SIG-M5 treated with dmso at 0.1 percent for 504 hours (cell line): ENCODE data around the gene ZNF516.

Experiments used
- DNase-seq: peaks from one replicate; lab custom pipeline; 2025; ENCODE audit not compliant: unreplicated experiment; lab: John Stamatoyannopoulos, UW

The ZNF516 gene

DNA sequence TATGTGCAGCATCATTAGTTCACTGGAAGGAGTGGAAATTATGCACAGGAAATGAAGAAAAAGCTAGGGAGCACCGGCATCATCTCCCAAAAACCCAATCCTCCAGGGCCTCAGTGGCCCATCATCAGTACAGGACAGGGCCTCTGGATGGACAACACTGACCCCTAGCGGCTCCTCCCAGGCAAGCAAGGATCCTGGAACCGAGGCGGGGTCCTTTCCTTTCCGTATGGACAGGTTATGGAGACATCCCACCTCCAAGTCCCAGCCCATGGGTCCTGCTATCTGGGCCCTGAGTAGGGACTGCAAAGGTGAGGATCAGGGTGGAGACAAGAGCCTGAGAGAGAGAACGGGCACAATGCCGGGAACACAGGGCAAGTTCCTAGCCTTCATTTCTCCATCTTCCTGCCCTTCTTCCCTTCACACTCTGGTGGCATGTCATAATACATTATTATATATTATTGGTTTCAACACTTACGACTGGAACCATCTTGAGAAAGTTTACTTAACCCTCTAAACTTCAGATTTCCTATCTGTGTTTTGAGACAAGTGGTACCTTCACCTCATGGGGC lies 68.2 kb downstream of the ZNF516 start:
- DNase-seq = no peak

DNA sequence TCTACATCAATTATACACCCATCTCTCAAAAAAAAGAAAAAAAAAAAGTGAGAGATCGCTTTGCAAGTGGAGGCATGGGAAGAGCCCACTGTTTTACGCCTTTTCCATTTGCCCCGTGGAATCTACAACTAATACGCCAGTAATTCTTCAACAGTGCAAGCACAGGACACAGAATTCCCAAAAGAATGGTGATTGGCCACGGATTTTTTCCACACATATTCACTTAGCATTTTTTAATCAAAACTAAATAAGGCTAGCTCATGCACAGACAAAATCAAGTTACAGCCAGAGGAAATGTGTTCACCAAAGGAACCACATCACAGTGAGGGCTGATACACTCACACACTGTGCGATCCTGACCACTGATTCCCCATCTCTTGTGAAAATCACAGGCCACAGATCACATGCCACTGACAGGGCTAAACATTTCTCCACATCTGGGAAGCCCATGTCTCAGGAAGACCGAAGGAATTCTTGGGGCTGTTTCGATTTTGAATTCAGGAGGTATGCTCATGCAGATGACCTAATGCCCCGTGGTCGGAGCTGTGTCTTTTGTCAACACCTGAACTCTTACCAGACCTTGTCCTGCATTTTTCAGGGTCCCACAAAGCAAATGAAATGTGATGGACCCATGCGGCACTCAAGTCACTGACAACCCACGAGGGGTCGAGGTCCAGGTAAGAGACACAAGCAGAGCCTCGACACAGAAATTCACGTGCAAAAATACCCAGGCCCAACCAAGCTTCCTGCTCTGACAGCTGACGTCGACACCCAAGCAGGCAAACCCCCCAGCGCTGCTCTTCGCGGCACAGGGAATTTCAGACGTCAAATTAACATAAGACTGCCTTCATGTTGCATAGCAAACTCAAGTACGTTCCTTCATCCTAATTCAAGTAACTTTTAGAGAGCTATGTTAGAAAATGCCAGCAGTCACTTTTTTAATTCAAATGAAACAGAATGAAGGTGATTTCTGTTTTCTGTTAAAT lies 69.6 kb downstream of the ZNF516 start:
- DNase-seq = no peak

DNA sequence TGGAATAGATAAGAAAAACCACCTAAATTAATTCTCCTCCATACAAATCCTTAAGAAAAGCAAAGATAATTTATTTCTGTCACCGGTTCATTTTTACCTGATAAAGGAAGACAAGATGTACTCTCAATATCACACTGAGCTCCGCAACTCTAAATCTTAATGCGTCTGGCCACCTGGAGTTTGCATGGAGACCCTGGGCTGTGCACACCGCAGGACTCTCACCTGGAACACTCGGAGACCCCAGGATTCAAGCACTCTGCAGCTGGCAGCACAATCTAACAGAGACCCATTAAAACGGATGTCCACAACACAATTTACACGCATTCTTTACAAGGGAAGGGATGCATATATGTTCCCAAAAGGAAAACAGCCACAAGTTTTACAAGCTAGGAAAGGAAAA lies 72.2 kb downstream of the ZNF516 start:
- DNase-seq = no peak

DNA sequence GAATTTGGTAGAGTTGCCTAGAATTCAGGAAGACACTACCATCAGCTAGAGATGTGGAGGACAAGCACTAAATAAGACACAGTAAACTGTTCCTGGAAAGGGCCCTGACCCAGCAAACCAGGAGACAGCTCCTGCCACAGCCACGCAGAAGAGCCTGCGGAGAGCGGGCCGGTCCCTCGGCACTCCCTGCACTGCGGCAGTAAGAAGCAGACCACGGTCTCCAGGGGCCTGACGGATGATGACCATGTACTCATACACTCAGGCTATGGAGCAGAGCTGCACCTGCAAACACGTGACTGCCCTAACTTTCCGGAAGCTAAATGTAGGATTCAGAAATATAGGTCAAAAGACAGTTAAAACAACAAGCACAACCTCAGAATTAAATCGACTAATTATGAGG lies 72.9 kb downstream of the ZNF516 start:
- DNase-seq = no peak

DNA sequence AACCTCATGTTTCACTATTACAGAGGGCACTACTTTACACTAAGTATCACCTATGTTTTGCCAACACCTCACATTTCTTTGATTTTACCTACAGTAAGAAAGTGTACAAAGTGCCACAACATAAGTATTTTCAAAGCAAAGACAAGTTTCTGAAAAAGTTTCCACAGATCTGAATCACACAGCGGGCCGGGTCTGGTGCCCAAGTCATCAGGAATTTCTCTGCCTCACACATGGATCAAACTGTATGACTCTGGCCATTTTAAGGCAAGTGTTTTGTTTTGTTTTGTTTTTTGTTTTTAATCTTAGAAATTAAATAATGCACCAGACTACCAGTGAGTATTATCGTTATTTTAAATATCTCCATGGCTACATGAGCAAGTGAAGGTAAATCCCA lies 73.4 kb downstream of the ZNF516 start:
- no peak for DNase-seq

DNA sequence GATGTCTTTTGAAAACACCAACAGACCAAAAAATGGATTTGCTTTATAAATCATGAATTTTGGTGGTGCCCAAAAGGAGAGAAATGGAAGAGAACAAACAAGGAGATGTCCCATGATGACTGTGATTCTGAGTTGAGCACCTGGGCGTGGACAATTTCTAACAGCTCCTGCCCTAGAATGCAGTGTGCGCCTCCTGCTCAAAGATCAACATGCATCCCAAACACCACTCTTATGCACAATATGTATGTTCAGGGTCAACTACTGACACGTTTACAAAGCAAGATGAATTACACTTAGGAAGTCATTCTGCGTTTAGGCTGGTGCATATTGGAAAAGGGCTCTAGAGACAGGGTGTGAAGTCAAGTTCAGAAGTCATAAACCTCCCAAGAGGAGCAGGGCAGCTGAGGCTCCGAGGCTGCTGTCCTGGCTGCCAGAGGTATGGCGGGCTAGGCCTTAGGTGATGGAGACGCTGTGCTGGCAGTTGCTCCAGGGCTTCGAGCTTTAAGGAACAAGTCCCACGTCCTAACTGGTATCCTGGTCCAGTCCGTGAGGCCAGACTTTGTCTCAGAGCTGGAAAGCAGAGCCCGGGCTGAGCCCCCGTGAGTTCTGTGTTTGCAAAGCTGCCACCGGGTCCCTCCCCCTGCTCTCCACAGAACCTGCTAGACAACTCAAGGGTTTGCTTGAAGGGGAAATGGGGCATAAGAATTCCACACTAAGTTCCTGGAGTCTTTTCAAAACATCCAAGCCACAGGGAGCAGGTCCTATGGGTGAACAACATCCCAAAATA lies 74.0 kb downstream of the ZNF516 start:
- DNase-seq = no peak

DNA sequence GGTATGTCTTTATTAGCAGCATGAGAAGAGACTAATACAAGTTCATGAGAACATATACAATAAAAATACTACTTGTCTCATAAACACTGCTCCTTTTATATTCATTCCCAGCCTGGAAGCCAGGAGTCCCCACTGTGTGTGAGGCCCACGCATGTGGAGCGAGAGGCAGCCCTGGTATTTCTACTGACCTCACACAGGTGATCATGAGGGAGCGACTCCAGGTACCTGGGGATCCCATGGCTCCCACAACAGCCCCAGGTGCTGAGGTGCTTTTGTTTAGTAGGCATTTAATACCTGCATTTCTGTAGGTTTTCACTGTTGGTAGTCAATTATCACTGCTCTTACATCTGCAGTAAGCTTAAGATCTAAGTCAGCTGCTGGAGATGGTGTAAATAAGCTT lies 75.2 kb downstream of the ZNF516 start:
- DNase-seq = no peak

DNA sequence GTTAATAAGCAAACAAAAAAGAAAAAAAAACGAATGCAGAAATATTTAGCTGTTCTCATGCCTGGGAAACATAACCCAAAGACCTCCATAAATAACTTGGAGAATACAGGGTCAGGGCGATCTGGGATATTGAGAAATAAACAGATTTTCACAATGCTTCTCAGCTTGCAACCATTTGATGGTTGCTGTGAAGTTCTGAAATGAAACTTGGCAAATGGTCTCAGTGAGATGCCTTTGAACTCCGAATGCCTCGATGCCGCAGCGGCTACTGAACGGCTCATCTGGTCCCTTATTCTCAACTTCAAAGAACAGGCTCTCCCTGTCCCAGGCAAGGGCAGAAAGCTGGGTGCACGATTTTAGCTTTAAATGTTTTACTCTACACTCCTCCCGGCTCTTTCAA lies 78.1 kb downstream of the ZNF516 start:
- no peak for DNase-seq

DNA sequence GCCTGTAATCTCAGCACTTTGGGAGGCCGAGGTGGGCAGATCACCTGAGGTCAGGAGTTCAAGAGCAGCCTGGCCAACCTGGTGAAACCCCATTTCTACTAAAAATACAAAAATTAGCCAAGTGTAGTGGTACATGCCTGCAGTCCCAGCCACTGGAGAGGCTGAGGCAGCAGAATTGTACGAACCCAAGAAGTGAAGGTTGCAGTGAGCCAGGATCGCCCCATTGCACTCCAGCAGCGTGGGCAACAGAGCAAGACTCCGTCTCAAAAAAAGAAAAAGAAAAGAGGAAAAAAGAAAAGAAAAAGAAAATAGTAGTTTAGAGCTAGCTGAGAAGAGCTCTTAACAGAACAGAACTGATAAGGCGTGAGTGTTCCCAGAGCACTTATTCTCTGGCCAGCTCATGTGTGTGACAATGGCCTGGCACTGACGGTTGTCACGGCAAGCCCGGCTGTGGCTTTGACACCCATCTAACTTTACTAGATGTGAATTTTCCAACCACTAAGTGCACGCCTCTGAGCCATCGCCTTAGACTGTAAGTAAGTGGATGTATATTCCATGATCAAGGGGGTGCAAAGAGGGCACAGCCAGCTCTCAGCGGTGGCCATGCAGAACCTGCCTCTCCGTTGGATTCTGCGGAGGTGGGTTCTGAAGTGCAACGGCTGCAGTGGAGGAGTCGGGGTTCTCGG lies 80.0 kb downstream of the ZNF516 start:
- DNase-seq = no peak

DNA sequence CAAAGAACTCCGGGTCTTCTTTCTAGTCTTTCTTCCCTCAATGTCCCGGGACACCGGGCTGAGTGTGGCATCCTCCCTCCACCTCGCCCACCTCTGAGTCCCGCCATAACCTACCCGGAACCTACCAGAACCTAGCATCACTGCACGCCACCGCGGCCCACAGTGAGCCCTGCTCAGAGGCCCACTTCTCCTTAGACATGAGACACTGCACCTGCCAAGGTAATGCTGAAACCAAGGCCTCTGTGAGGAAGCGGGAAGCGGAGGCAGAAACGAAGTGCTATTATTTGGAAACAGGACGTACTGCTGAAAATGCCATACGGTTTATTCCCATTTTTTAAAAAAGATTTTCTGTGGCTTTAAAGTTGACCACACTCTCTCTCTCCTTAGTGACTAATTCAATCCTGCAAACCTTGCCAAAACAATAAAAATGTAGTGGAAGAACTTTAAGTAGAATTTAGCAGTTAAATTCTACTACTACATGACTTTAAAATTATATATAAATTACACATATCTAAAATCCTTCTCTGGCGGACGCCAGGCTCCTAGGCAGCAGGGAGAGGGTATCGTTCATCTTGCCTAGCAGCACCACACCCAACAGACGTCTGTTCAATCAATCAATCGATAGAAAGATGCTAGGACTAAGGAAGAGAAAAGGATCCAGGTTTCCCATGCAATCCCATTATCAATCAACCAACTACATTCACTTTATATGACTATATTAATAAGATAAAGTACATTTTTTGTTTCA lies 82.0 kb downstream of the ZNF516 start:
- no peak for DNase-seq

DNA sequence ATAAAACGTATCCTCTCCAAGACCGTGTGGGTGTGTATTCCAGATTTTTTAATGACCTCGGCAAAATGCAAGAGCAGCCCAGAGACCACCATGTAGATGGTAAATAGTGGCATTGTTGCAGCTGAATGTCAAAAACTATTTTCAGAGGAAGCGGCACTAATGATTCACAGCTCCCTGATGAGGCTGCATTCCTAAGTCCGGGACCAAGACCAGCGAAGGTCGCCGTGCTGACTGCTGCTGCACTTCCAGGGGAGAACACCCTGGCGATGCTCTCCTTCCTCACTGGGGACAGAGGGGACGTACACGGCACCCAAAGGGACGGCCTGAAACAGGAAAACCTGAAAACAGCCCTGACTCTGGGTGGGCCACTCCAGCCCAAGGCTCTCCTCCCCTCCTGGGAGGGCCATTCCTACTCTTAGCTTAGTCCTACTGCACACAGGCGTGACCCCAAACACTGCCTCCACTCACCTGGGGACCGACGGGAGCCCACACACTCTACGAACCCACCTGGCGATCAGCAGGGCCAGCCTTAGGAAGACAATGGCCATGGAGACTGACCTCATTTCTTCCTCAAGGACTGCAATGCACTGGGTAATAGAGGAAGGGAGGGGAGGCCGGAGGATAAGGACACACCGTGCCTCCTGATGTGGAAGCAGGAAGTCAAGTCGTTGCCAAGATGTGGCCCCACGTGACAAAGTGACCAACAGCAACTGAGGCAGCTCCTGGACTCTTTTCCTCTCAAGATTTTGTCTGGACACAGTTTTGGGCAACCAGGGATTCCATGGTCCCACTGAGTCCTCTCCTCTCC lies 82.8 kb downstream of the ZNF516 start:
- DNase-seq = no peak

DNA sequence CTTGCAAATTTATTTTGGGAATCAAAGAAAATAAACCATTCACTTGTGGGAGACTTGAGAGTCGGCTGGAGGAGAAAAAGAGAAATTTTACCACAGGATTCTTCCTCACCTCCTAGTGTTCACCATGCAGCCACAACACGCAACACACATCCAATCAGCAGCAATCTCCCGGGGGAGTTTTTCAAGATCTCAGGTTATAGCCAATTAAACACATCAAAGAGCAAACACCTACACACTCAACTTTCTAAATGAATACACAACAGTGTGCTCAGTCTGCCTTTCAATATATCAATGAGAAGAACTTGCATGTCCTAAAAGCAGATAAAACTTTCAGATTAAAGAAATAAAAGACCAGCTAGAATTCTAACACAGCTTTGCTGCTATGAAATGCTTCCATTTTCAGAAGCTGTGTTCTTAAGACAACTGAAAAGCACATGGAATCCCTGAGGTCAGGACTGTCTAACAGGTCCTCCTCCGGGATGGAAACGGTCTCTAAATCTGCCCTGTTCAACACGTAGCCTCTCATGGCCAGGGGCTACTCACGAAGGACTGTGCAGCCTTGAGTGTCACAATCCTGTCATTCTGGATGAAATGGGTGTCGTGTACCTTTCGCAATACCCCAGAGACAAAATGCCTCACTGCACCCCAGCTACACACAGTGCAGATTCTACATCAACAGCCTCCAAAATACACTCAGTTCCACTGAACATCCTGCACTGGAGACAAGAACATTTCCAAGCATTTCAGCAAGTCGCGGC lies 84.2 kb downstream of the ZNF516 start:
- DNase-seq = peak; percentile 39

DNA sequence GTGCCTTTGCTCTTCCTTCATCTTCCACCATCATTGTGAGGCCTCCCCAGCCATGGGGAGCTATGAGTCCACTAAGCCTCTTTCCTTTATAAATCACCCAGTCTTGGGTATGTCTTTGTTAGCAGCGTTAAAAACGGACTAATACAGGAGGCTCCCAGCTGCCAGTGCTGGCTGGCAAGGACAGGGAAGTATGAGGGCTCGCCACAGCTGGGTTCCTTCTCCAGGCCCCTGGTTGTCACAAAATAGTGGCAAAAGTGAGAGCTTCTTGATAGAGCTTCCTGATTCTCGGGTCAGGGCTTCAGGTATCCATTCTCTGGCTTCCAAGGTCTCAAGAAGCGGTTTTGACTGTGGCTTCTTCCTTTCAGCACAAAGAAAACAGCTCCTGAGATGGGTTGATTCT lies 85.0 kb downstream of the ZNF516 start:
- DNase-seq = no peak

DNA sequence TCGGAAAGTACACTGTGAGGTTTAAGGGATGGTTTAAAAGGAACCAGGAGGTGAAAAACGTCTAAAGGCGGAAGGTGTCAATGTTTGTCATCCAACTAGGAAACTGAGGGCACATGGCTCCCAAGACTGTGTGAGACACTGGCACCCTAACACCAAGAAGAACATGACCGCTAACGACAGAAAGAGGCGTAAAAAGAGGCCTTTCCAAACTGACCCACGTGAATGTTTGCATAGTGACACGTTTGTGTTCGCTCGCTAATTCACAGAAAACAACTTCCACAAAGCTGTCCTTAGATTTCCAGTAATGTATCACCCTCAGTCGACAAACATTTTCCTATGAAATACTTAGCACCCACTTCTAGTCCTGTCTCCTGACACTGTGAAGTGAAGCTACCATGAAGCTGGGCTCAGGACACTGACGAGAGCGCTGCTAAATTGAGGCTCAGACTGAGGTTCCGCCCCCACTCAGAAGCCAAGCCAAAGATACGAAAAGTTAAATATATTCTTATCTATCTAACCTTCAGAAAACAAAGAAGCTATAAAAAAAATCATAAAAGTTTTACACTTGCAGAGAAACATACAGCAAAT lies 86.5 kb downstream of the ZNF516 start:
- no peak for DNase-seq

DNA sequence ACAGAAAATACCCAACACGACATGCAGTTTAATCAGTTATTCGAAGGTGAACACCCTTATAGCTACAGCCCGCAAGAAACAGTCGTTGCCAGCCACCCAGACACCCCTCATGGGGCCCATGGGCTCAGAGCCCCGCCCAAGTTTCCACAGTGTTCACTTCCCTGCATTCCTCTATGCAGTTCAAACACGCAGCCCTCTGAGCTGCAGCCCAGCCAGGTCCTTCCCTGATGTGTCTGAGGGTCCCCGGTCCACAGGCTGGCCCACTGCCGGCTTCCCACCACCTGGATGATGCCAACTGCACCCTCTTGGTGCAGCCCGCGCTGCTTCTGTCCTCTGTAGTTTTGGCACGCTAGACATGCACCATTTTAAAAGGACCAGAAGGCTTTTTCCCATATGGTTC lies 87.4 kb downstream of the ZNF516 start:
- no peak for DNase-seq

DNA sequence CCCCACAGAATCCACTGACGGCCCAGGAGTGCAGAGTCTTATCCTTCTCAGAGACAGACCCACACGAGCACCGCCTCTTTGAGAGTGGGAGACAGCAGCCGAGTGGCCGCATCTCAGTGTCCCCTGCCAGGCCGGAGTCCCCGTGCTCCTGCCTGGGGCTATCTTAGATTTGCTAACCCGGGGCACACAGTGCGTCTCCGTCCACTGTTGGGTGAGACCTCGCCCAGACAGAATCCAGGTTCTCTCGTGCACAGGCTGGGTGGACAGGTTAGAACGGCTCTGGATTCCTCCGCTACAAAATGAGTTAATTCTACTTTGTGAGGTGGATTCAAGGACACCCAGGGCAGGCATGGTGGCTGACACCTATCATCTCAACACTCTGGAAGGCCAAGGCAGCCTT lies 88.3 kb downstream of the ZNF516 start:
- no peak for DNase-seq

DNA sequence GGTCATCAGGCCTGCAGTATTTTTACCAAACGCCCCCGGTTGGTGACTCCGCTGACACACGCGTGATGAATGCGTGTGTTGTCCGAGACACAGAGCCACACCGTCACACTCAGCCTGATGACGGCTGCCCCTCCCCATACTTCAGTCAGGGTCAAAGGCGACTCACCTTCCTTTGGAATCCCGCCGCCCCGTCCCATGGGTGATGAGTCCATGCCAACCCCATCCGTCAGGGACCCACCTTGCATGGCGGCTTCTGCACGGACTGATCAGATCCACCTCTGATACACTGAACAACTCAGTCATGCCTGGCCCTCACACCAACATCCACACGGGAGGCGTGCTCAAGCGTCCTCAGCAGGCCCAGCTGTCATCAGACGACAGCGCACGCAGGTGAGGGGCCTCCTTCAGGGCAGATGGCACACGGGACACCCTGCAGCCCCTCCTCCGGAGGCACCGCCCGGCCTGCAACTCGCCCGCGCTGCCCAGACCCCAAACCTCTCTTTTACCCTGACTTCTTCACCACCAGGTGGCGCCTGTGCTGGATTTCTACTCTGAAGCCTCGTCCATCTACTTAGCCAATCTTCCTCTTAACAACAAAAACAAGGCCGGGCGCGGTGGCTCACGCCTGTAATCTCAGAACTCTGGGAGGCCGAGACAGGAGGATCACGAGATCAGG lies 89.2 kb downstream of the ZNF516 start:
- DNase-seq = no peak

DNA sequence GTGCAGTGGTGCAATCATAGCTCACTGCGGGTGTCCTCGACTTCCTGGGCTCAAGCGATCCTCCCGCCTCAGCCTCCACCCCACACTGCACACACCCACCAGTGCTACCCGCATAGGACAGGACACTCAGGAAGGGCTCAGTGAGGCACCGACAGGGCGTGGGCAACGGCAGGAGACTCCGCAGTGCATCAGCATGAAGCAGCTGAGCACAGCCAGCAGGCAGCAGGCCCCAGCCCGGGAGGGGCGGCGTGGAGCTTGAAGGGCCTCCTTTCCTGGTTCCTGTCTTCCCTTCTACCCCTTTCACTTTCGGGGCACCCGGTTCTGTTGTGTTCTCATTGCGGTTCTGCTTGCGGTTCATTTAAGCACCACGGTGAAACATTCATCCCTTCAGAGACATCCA lies 89.8 kb downstream of the ZNF516 start:
- DNase-seq = no peak
